ENCODE results near the gene ADGRG1. TPM values are rescaled to one million over a fixed set of nuclear protein-coding genes. Genes with fewer than 3 reads are reported as not detected.

ADGRG1 gene
- total RNA-seq, 2 donors from 2014 or later = 53.7 to 61.6 TPM

DNA sequence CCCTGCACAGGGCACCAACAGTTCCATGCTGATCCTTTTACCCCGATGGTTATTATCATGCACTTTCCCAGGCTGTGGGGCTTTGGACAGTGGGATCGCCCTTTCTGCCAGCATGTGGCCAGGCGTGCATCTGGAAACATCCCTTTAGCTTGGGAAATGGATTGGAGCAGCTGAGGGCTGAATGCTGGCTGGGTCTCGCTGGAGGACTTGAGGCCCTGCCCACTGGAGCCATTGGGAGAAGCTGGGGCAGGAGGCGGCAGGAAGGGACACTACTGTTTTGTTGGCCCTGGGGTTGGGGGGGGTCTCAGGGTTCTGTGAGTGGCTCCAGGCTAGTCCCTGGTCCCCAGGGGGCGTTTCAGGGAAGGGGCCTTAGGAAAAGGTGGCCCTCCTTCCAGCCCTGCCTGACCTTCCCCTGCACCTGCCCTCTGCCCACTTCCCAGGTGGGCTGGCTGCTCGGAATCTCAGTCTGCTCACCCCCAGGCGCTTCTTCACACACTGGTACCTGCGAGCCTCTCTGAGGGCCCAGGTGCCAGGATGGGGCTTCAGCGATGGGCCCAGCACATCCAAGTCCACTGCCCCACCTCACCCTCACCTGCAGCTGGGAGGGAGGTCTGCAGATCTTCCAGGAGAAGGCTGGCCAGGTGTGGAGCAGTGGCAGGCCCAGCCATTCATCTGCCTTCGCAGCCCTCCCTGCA, 38.1 kb downstream of the ADGRG1 start:
- H3K4me3 ChIP-seq = no peak overlapping the region
- no peaks in the 10 kb centered on the region for H3K4me1 ChIP-seq
- DNase-seq = no peak
- no peak overlapping the region for H3K27ac ChIP-seq
- TF ChIP-seq POLR2A (IDR thresholded peaks at IDR 0.05) = no peak
- TF ChIP-seq, protein P1, sequence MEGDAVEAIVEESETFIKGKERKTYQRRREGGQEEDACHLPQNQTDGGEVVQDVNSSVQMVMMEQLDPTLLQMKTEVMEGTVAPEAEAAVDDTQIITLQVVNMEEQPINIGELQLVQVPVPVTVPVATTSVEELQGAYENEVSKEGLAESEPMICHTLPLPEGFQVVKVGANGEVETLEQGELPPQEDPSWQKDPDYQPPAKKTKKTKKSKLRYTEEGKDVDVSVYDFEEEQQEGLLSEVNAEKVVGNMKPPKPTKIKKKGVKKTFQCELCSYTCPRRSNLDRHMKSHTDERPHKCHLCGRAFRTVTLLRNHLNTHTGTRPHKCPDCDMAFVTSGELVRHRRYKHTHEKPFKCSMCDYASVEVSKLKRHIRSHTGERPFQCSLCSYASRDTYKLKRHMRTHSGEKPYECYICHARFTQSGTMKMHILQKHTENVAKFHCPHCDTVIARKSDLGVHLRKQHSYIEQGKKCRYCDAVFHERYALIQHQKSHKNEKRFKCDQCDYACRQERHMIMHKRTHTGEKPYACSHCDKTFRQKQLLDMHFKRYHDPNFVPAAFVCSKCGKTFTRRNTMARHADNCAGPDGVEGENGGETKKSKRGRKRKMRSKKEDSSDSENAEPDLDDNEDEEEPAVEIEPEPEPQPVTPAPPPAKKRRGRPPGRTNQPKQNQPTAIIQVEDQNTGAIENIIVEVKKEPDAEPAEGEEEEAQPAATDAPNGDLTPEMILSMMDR (IDR thresholded peaks at IDR 0.05) = no peak
- peaks cover 6 to 17% of the 10 kb centered on the region in 2 donors for H3K36me3 ChIP-seq (replicated peaks in 1 of 2; ENCODE audit: insufficient read depth in 1 of 2, low read depth in 2 of 2)
- H3K27me3 ChIP-seq = no peaks in the 10 kb centered on the region
- intact Hi-C loops (cut with DNase I) = no loop called here
- no peak for ATAC-seq
- 79 to 92% methylated on average over 4 to 11 of the region's 11 CpGs for WGBS, 2 donors
- H3K9me3 ChIP-seq = no peaks in the 10 kb centered on the region

DNA sequence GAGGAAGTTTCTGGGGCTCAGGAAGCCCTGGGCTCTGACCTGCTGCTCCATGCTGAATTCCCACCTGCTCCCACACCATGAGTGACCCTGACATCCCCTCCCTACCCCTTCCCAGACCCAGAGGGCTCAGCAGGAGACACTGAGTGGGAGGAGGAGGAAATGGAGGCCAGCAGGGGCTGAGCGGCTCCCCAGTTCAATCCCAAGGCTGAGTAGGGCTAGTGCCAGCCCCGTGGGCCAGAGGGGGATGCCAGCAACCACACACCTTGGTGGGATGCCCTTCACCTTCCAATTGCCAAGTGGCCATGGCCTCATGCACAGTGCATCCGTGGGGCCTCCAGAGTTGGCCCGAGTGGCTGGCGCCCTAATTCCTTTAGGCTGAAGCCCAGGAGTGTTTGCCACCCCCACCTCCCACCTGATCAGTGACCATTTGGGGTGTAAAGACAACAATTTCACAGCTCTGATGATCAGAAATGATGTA, 38.7 kb downstream of the ADGRG1 start:
- no peak overlapping the region for H3K27ac ChIP-seq
- TF ChIP-seq, protein P1 (IDR thresholded peaks at IDR 0.05) = no peak
- no peak for TF ChIP-seq POLR2A (IDR thresholded peaks at IDR 0.05)
- H3K9me3 ChIP-seq = no peaks in the 10 kb centered on the region
- DNase-seq (no peak), ATAC-seq (no peak)
- H3K36me3 ChIP-seq (replicated peaks in 1 of 2; ENCODE audit: insufficient read depth in 1 of 2, low read depth in 2 of 2) = peaks cover 6 to 14% of the 10 kb centered on the region in 2 donors
- no peaks in the 10 kb centered on the region for H3K27me3 ChIP-seq
- 71 to 100% methylated on average over 1 to 5 of the region's 5 CpGs for WGBS, 2 donors
- H3K4me1 ChIP-seq = no peaks in the 10 kb centered on the region
- intact Hi-C loops (cut with DNase I) = no loop called here
- H3K4me3 ChIP-seq = no peak overlapping the region

DNA sequence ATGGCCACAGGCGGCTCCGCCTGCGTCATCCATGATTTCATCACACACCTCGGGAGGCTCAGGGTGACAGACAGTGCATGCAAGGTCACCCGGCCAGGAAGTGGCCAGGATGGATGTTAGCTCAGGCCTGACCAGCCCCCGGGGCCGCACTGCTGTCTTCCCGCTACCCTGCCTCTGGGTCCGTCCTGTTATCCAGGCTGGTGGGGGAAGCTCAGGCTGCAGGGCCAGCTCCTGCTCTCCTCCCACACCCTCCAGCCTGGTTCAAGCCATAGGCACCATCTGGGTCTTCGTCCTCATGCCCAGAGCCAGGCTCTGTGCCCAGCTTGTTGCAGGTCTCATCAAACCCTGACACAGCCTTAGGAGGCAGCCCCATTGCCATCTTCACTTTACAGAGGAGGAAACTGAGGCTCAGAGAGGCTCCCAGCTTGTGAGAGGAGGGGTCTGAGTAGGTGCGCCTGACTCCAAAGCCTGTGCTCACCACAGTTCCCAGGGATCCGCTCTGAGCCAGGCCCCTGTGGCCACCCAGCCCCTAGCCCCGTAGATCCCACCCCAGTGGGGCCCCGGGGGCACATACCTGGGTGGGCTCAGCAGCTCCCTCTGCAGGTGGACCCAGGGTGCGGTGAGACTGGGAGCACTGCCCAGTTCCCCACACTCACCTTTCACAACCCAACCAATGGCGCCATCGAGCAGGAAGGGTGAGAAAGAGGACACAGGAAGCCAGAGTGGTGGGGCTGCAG, 39.3 kb downstream of the ADGRG1 start:
- TF ChIP-seq POLR2A (IDR thresholded peaks at IDR 0.05) = no peak
- TF ChIP-seq, protein P1 (IDR thresholded peaks at IDR 0.05) = peak in 2 of 7 experiments; percentile 11 to 15
- peak; percentile 35 for ATAC-seq
- H3K4me1 ChIP-seq = no peaks in the 10 kb centered on the region
- H3K4me3 ChIP-seq = no peak overlapping the region
- 66 to 69% methylated on average over 2 to 17 of the region's 17 CpGs for WGBS, 2 donors
- intact Hi-C loops (cut with DNase I) = no loop called here
- no peaks in the 10 kb centered on the region for H3K9me3 ChIP-seq
- H3K36me3 ChIP-seq (replicated peaks in 1 of 2; ENCODE audit: insufficient read depth in 1 of 2, low read depth in 2 of 2) = peaks cover 6 to 14% of the 10 kb centered on the region in 2 donors
- no peaks in the 10 kb centered on the region for H3K27me3 ChIP-seq
- no peak overlapping the region for H3K27ac ChIP-seq
- peak in 2 of 4 donors; percentile 44 to 59 for DNase-seq

DNA sequence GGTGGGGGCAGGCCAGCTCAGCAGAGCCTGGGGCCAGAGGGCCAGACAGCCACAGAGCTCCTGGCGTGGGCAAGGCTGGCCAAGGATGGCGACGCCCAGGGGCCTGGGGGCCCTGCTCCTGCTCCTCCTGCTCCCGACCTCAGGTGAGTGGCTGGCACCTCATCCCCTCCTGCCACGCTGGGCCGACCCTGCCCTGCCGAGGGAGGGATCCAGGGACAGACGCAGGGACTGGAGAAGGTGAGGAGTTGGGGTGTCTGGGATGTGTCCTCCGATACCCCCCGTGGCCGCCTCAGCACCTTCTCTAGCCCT, 39.8 kb downstream of the ADGRG1 start, which contains the start of gene ADGRG3:
Gene ADGRG3, plus strand, starts transcription at position 44 of the 309 bp plus-strand sequence. Its CDS starts 42 bp downstream, at position 86.
- no peak for DNase-seq
- no peak for ATAC-seq
- WGBS, 2 donors = 74 to 84% methylated on average over 6 to 11 of the region's 11 CpGs
- no peaks in the 10 kb centered on the region for H3K4me1 ChIP-seq
- no peaks in the 10 kb centered on the region for H3K27me3 ChIP-seq
- no peak within 1 kb of the TSS for H3K27ac ChIP-seq
- H3K4me3 ChIP-seq = no peak within 1 kb of the TSS
- H3K9me3 ChIP-seq = no peaks in the 10 kb centered on the region
- H3K36me3 ChIP-seq (replicated peaks in 1 of 2; ENCODE audit: insufficient read depth in 1 of 2, low read depth in 2 of 2) = peaks cover 6 to 11% of the 10 kb centered on the region in 2 donors
- intact Hi-C loops (cut with DNase I) = no loop called here
- TF ChIP-seq, protein P1 (IDR thresholded peaks at IDR 0.05) = no peak
- no peak for TF ChIP-seq POLR2A (IDR thresholded peaks at IDR 0.05)
